Uterus (tissue), 4 donors: Measurements from ENCODE around the gene GABRB1. TPM values are rescaled to one million over a fixed set of nuclear protein-coding genes. Genes with fewer than 3 reads are reported as not detected.

ENCODE experiments used
- DNase-seq, 2 donors: peaks; one replicate each; pipeline ENCODE4 v3.0.0-alpha.2; 2019 to 2020
- H3K27ac ChIP-seq, 2 donors: fragments of 200-600 bp; sonication (generic); 1 replicate in 1 of 2; 2 replicates in 1 of 2; pipeline ENCODE4 v1.5.1; 2016 to 2018
- H3K27me3 ChIP-seq, 2 donors: fragments of 200-600 bp; sonication (generic); one replicate each; pipeline ENCODE4 v1.5.1; 2018 to 2019; ENCODE audit warnings: control low read depth in 1 of 2
- H3K36me3 ChIP-seq, 2 donors: fragments of 200-600 bp; sonication (generic); one replicate each; pipeline ENCODE4 v1.5.1; 2019; ENCODE audit warnings: control low read depth in 1 of 2
- H3K4me1 ChIP-seq, 2 donors: fragments of 200-600 bp; sonication (generic); one replicate each; pipeline ENCODE4 v1.5.1; 2018 to 2019; ENCODE audit warnings: control low read depth in 1 of 2
- H3K4me3 ChIP-seq, 2 donors: fragments of 200-600 bp; sonication (generic); 1 replicate in 1 of 2; 2 replicates in 1 of 2; pipeline ENCODE4 v1.5.1; 2018 to 2019; ENCODE audit warnings: mild to moderate bottlenecking in 1 of 2
- H3K9me3 ChIP-seq, 2 donors: fragments of 200-600 bp; sonication (generic); one replicate each; pipeline ENCODE4 v1.5.1; 2019; ENCODE audit warnings: control low read depth in 1 of 2
- CTCF ChIP-seq, 4 experiments: fragments of 200-600 bp in 2 of 4; fragments of 450-650 bp in 2 of 4; sonication (generic) in 2 of 4; IDR thresholded peaks; one replicate each; pipeline ENCODE4 v1.5.1; 2016 to 2019; ENCODE audit warnings: antibody characterized with exemption in 4 of 4, mild to moderate bottlenecking in 2 of 4, moderate library complexity in 1 of 4
- POLR2A ChIP-seq, 2 donors: fragments of 450-650 bp; IDR thresholded peaks; one replicate each; pipeline ENCODE4 v1.6.1; 2016; ENCODE audit warnings: antibody characterized with exemption in 2 of 2, mild to moderate bottlenecking in 1 of 2, moderate library complexity in 1 of 2
- intact Hi-C: fragments of 100-400 bp; cut with DNase I; formaldehyde crosslinking; loops from one replicate; pipeline ENCODE4 v1.15.1; 2023; ENCODE audit warnings: low total_unique reads
- total RNA-seq, 4 donors: library from RNA; depleted of rRNA in 3 of 4; stranded (reverse); fragments of >200 nt in 3 of 4; gene quantifications; one replicate each; pipeline versions ENCODE4 v1.1.0 to v1.2.4, GENCODE V29; 2014 to 2023
- donor health status: DM: yes; HTN: yes; CAD: no.

The GABRB1 gene
- total RNA-seq, 4 donors from 2014 or later: 1.2 to 1.5 TPM; not detected in 2

GRCh38 chr4:47313384-47313783 lies 282.0 kb downstream of the GABRB1 start:
- Histone ChIP-seq H3K36me3 (no peaks in the 10 kb centered on the region), H3K4me1 (no peaks in the 10 kb centered on the region), H3K27me3 (no peaks in the 10 kb centered on the region), H3K27ac (no peak overlapping the region), H3K4me3 (no peak overlapping the region), H3K9me3 (no peaks in the 10 kb centered on the region)
- no peak for DNase-seq
- no peak for TF ChIP-seq CTCF (IDR thresholded peaks at IDR 0.05)
- TF ChIP-seq POLR2A (IDR thresholded peaks at IDR 0.05): no peak
- intact Hi-C loops: no loop called here

DNA sequence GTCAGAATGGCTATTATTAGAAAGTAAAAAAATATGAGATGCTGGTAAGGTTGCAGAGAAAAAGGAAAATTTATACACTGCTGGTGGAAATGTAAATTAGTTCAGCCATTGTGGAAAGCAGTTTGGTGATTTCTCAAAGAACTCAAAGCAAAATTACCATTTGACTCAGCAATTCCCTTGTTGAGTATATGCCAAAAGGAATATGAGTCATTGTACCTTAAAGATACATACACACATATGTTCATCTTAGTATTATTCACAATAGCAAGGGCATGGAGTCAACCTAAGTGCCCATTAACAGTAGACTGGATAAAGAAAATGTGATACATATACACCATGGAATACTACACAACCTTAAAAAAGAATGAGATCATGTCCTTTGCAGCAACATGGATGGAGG lies 284.0 kb downstream of the GABRB1 start:
- DNase-seq: no peak
- H3K27ac ChIP-seq: no peak overlapping the region
- H3K36me3 ChIP-seq: no peaks in the 10 kb centered on the region
- H3K4me3 ChIP-seq: no peak overlapping the region
- intact Hi-C loops: no loop called here
- no peaks in the 10 kb centered on the region for H3K4me1 ChIP-seq
- H3K27me3 ChIP-seq: no peaks in the 10 kb centered on the region
- no peak for TF ChIP-seq POLR2A (IDR thresholded peaks at IDR 0.05)
- TF ChIP-seq CTCF (IDR thresholded peaks at IDR 0.05): no peak
- H3K9me3 ChIP-seq: no peaks in the 10 kb centered on the region

DNA sequence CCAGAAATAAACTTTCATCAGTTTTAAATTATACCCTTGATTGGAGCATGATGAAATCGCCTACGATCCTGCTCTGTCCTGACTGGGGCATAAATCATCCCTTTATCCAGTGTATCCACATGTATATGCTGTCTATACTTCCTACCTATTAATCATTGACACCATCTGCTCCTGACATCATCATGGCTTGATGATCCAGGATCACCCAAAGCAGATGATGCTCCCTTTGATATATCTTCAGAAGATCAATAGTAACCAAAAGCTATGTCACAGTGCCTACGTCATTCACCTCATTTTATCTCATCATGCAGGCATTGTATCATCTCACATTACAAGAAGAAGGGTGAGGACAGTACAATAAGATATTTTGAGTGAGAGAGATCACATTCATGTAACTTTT lies 294.7 kb downstream of the GABRB1 start:
- no peak for DNase-seq
- Histone ChIP-seq H3K9me3 (no peaks in the 10 kb centered on the region), H3K4me3 (no peak overlapping the region), H3K4me1 (no peaks in the 10 kb centered on the region), H3K36me3 (no peaks in the 10 kb centered on the region), H3K27me3 (no peaks in the 10 kb centered on the region), H3K27ac (no peak overlapping the region)
- TF ChIP-seq POLR2A (IDR thresholded peaks at IDR 0.05): no peak
- intact Hi-C loops: no loop called here

- Histone ChIP-seq H3K27me3 (no peaks in the 10 kb centered on the region), H3K9me3 (no peaks in the 10 kb centered on the region), H3K4me1 (no peaks in the 10 kb centered on the region), H3K36me3 (no peaks in the 10 kb centered on the region), H3K4me3 (no peak overlapping the region), H3K27ac (no peak overlapping the region)
- TF ChIP-seq CTCF (IDR thresholded peaks at IDR 0.05) (no peak), POLR2A (IDR thresholded peaks at IDR 0.05) (no peak)
- DNase-seq: no peak
- intact Hi-C loops: no loop called here
Observed at GRCh38 chr4:47330866-47331265, 299.5 kb downstream of the GABRB1 start.

- no peaks in the 10 kb centered on the region for H3K9me3 ChIP-seq
- H3K4me1 ChIP-seq: no peaks in the 10 kb centered on the region
- no peak for DNase-seq
- TF ChIP-seq CTCF (IDR thresholded peaks at IDR 0.05): no peak
- no peak for TF ChIP-seq POLR2A (IDR thresholded peaks at IDR 0.05)
- intact Hi-C loops: no loop called here
- no peak overlapping the region for H3K4me3 ChIP-seq
- H3K27me3 ChIP-seq: no peaks in the 10 kb centered on the region
- H3K36me3 ChIP-seq: no peaks in the 10 kb centered on the region
- no peak overlapping the region for H3K27ac ChIP-seq
Observed at GRCh38 chr4:47334652-47335051, 303.3 kb downstream of the GABRB1 start.

DNA sequence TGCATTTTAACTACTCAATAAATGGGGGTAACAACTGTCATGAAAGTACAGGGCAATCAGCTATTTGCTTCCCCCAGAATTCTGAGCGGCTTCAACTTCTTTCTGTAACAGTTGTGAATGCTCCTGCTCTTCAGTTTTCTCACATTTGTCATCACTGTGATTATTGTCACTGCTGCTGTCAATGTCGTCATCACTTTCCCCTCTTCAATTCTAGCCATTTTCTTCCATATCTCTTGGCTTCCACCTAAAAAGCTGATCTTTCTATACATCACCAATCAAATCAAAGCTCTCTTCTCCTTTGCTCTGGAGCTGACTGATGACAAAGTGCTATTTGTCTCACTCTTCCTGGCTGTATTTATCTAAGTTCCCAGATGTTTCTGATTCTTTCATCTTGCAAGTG lies 306.5 kb downstream of the GABRB1 start:
- Histone ChIP-seq H3K27me3 (no peaks in the 10 kb centered on the region), H3K36me3 (no peaks in the 10 kb centered on the region), H3K4me3 (no peak overlapping the region), H3K9me3 (no peaks in the 10 kb centered on the region), H3K27ac (no peak overlapping the region), H3K4me1 (no peaks in the 10 kb centered on the region)
- intact Hi-C loops: no loop called here
- DNase-seq: no peak
- TF ChIP-seq POLR2A (IDR thresholded peaks at IDR 0.05) (no peak), CTCF (IDR thresholded peaks at IDR 0.05) (no peak)
